Smooth muscle cell (in vitro differentiated cells): Measurements from ENCODE around the gene ARHGEF10L. TPM values are rescaled to one million over a fixed set of nuclear protein-coding genes. Genes with fewer than 3 reads are reported as not detected.

Source experiments
- DNase-seq: peaks from one replicate; lab custom pipeline; 2025; ENCODE audit not compliant: unreplicated experiment; lab: John Stamatoyannopoulos, UW
- H2AFZ ChIP-seq: fragments of 200-600 bp; sonication (generic); 2 replicates; pipeline ENCODE4 v1.6.0; 2016; ENCODE audit warnings: antibody characterized with exemption, low read depth, mild to moderate bottlenecking
- H3F3A ChIP-seq: fragments of 200-600 bp; sonication (generic); 2 replicates; pipeline ENCODE4 v1.6.0; 2017; ENCODE audit warnings: antibody characterized with exemption, low read depth
- H3K27ac ChIP-seq: fragments of 200-600 bp; sonication (generic); 2 replicates; pipeline ENCODE4 v1.5.1; 2016; ENCODE audit warnings: low read depth, mild to moderate bottlenecking
- H3K27me3 ChIP-seq: fragments of 200-600 bp; sonication (generic); 2 replicates; pipeline ENCODE4 v1.6.1; 2016; ENCODE audit warnings: low read depth, mild to moderate bottlenecking
- H3K36me3 ChIP-seq: fragments of 200-600 bp; sonication (generic); 2 replicates; pipeline ENCODE4 v1.5.1; 2016; ENCODE audit warnings: low read depth
- H3K4me1 ChIP-seq: fragments of 200-600 bp; sonication (generic); 2 replicates; pipeline ENCODE4 v1.5.1; 2016; ENCODE audit warnings: low read depth
- H3K4me2 ChIP-seq: fragments of 200-600 bp; sonication (generic); 2 replicates; pipeline ENCODE4 v1.6.0; 2016; ENCODE audit warnings: mild to moderate bottlenecking
- H3K4me3 ChIP-seq: fragments of 200-600 bp; sonication (generic); 2 replicates; pipeline ENCODE4 v1.5.1; 2016; ENCODE audit warnings: mild to moderate bottlenecking
- H3K79me2 ChIP-seq: fragments of 200-600 bp; sonication (generic); 2 replicates; pipeline ENCODE4 v1.6.0; 2016; ENCODE audit warnings: low read depth, mild to moderate bottlenecking
- H3K9ac ChIP-seq: fragments of 200-600 bp; sonication (generic); 2 replicates; pipeline ENCODE4 v1.6.0; 2016; ENCODE audit warnings: low read depth
- H3K9me3 ChIP-seq: fragments of 200-600 bp; sonication (generic); replicated peaks from 2 replicates; pipeline ENCODE4 v1.5.1; 2016; ENCODE audit warnings: low read depth
- H4K20me1 ChIP-seq: fragments of 200-600 bp; sonication (generic); 2 replicates; pipeline ENCODE4 v1.6.0; 2016; ENCODE audit warnings: low read depth
- WGBS: methylation state at CpG from one replicate; pipeline ENCODE4 v1.1.7; 2016; ENCODE audit warnings: low lambda C conversion rate; 5-methylcytosine and 5-hydroxymethylcytosine counted together
- polyA plus RNA-seq: library from polyadenylated mRNA; unstranded; fragments of >200 nt; fragmentation: Nextera tagmentation; extraction: Ambion mirVana; gene quantifications from 2 replicates; pipeline ENCODE4 v1.2.1, GENCODE V29; 2016
- total RNA-seq: library from RNA; depleted of rRNA; stranded (reverse); fragments of >200 nt; gene quantifications from 2 replicates; pipeline ENCODE4 v1.2.3, GENCODE V29; 2014
- TF ChIP-seq, protein P1 (sequence below): fragments of 200-600 bp; sonication (generic); IDR thresholded peaks from 2 replicates; pipeline ENCODE4 v1.5.1; 2017; ENCODE audit warnings: borderline replicate concordance, mild to moderate bottlenecking, antibody characterized with exemption; ENCODE audit not compliant: insufficient read depth, poor library complexity, severe bottlenecking

The ARHGEF10L gene
- total and polyA plus RNA-seq, 2 experiments from 2014 or later = 6.6 to 13.7 TPM

DNA sequence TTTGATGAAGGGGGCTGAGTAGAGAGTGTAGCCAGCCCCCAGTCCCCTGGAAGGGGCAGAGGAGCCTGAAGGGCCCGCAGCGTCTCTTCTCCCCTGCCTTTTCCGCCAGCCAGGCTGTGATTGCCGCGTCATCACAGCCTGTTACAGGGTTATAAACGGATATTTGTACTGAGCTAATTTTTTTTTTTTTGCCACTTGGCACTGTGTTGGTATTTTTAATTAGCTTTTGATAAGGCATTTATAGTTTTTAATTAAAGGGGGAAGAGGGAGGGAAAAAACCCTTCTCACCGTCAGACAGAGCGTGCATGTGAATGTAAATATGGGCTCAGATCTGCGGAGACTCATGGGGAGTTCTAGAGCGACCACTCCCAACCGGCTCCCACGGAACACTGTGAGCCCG is 117.9 kb downstream of the ARHGEF10L start:
- TF ChIP-seq, protein P1, sequence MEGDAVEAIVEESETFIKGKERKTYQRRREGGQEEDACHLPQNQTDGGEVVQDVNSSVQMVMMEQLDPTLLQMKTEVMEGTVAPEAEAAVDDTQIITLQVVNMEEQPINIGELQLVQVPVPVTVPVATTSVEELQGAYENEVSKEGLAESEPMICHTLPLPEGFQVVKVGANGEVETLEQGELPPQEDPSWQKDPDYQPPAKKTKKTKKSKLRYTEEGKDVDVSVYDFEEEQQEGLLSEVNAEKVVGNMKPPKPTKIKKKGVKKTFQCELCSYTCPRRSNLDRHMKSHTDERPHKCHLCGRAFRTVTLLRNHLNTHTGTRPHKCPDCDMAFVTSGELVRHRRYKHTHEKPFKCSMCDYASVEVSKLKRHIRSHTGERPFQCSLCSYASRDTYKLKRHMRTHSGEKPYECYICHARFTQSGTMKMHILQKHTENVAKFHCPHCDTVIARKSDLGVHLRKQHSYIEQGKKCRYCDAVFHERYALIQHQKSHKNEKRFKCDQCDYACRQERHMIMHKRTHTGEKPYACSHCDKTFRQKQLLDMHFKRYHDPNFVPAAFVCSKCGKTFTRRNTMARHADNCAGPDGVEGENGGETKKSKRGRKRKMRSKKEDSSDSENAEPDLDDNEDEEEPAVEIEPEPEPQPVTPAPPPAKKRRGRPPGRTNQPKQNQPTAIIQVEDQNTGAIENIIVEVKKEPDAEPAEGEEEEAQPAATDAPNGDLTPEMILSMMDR = no peak
- Histone ChIP-seq H3K79me2 (no peaks in the 10 kb centered on the region), H4K20me1 (peaks cover 18% of the 10 kb centered on the region), H3K4me2 (no peak overlapping the region), H3K4me3 (no peak overlapping the region), H3K9me3 (no peaks in the 10 kb centered on the region), H3K36me3 (no peaks in the 10 kb centered on the region), H3K9ac (no peak overlapping the region), H3K27me3 (no peaks in the 10 kb centered on the region), H2AFZ (no peak overlapping the region), H3F3A (no peaks in the 10 kb centered on the region), H3K27ac (no peak overlapping the region), H3K4me1 (no peaks in the 10 kb centered on the region)
- DNase-seq = no peak
- WGBS = 97% methylated on average over 13 of the region's 13 CpGs

GRCh38 chr1:17658837-17659236 is 119.3 kb downstream of the ARHGEF10L start:
- Histone ChIP-seq H3K9ac (no peak overlapping the region), H3K36me3 (no peaks in the 10 kb centered on the region), H3K79me2 (no peaks in the 10 kb centered on the region), H2AFZ (no peak overlapping the region), H3F3A (no peaks in the 10 kb centered on the region), H4K20me1 (peaks cover 18% of the 10 kb centered on the region), H3K27me3 (no peaks in the 10 kb centered on the region), H3K4me1 (no peaks in the 10 kb centered on the region), H3K9me3 (no peaks in the 10 kb centered on the region), H3K4me2 (no peak overlapping the region), H3K4me3 (no peak overlapping the region), H3K27ac (no peak overlapping the region)
- DNase-seq = no peak
- 94% methylated on average over 6 of the region's 6 CpGs for WGBS
- TF ChIP-seq, protein P1 = no peak

GRCh38 chr1:17661546-17662157 is 122.2 kb downstream of the ARHGEF10L start:
- peak; percentile 24 for DNase-seq
- 64% methylated on average over 15 of the region's 15 CpGs for WGBS
- no peaks in the 10 kb centered on the region for H3K27me3 ChIP-seq
- H3K4me2 ChIP-seq = no peak overlapping the region
- H3K27ac ChIP-seq = no peak overlapping the region
- no peaks in the 10 kb centered on the region for H3K36me3 ChIP-seq
- TF ChIP-seq, protein P1 = peak; percentile 90
- no peaks in the 10 kb centered on the region for H3F3A ChIP-seq
- no peak overlapping the region for H3K9ac ChIP-seq
- no peak overlapping the region for H2AFZ ChIP-seq
- H3K4me1 ChIP-seq = no peaks in the 10 kb centered on the region
- no peak overlapping the region for H3K4me3 ChIP-seq
- H3K9me3 ChIP-seq = no peaks in the 10 kb centered on the region
- H4K20me1 ChIP-seq = peaks cover 17% of the 10 kb centered on the region
- no peaks in the 10 kb centered on the region for H3K79me2 ChIP-seq

GRCh38 chr1:17662296-17662695 is 122.8 kb downstream of the ARHGEF10L start:
- Histone ChIP-seq H3K4me1 (no peaks in the 10 kb centered on the region), H3K4me2 (no peak overlapping the region), H2AFZ (no peak overlapping the region), H3K36me3 (no peaks in the 10 kb centered on the region), H3K79me2 (no peaks in the 10 kb centered on the region), H3K9me3 (no peaks in the 10 kb centered on the region), H3K4me3 (no peak overlapping the region), H3K27ac (no peak overlapping the region), H3K9ac (no peak overlapping the region), H3K27me3 (no peaks in the 10 kb centered on the region), H4K20me1 (peaks cover 17% of the 10 kb centered on the region), H3F3A (no peaks in the 10 kb centered on the region)
- TF ChIP-seq, protein P1 = no peak
- no peak for DNase-seq
- WGBS = 99% methylated on average over 10 of the region's 10 CpGs
